ENCODE measurements around the gene STMN1. TPM values are rescaled to one million over a fixed set of nuclear protein-coding genes. Genes with fewer than 3 reads are reported as not detected.

The STMN1 gene
- total and polyA plus RNA-seq, 11 donors, result 21.1 to 95.2 (median 46.4) TPM

- ATAC-seq (no peak), DNase-seq (no peak)
- H3K27me3 ChIP-seq, result no peaks in the 10 kb centered on the region
- H3K9me3 ChIP-seq, result no peaks in the 10 kb centered on the region
- no peak for TF ChIP-seq POLR2A (IDR thresholded peaks at IDR 0.05)
- TF ChIP-seq, protein P1, sequence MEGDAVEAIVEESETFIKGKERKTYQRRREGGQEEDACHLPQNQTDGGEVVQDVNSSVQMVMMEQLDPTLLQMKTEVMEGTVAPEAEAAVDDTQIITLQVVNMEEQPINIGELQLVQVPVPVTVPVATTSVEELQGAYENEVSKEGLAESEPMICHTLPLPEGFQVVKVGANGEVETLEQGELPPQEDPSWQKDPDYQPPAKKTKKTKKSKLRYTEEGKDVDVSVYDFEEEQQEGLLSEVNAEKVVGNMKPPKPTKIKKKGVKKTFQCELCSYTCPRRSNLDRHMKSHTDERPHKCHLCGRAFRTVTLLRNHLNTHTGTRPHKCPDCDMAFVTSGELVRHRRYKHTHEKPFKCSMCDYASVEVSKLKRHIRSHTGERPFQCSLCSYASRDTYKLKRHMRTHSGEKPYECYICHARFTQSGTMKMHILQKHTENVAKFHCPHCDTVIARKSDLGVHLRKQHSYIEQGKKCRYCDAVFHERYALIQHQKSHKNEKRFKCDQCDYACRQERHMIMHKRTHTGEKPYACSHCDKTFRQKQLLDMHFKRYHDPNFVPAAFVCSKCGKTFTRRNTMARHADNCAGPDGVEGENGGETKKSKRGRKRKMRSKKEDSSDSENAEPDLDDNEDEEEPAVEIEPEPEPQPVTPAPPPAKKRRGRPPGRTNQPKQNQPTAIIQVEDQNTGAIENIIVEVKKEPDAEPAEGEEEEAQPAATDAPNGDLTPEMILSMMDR (IDR thresholded peaks at IDR 0.05), result no peak
- no peak overlapping the region for H3K27ac ChIP-seq
- H3K4me1 ChIP-seq, result peaks cover 4 to 30% (median 20%) of the 10 kb centered on the region in 12 donors
- intact Hi-C loops (cut with DNase I), result loop anchor here in 2 of 10 donors (10.0 kb wide), 2 partner anchors 252 to 262 kb away; partner anchors contain the start of genes C1orf232 (in 1 of the 2), FAM110D (in 1 of the 2) and ZNF593 (in 1 of the 2)
- H3K4me3 ChIP-seq, result no peak overlapping the region
- 89 to 93% (median 92%) methylated on average over 3 of the region's 3 CpGs for WGBS, 4 donors
- H3K36me3 ChIP-seq, result peaks cover 0 to 45% (median 36%) of the 10 kb centered on the region in 9 donors
These were observed 3.8 kb downstream of the STMN1 start for GRCh38 chr1:25902462-25902861.

- Histone ChIP-seq H3K36me3 (peaks cover 0 to 45% (median 36%) of the 10 kb centered on the region in 9 donors), H3K9me3 (no peaks in the 10 kb centered on the region), H3K4me3 (no peak overlapping the region), H3K27me3 (no peaks in the 10 kb centered on the region), H3K4me1 (peaks cover 0 to 26% (median 14%) of the 10 kb centered on the region in 12 donors), H3K27ac (no peak overlapping the region)
- 87 to 92% (median 90%) methylated on average over 5 of the region's 5 CpGs for WGBS, 4 donors
- intact Hi-C loops (cut with DNase I), result loop anchor here in 3 of 10 donors (2.0 to 10.0 kb wide), 3 partner anchors 101 to 265 kb away; partner anchors contain the start of genes C1orf232 (in 1 of the 3), FAM110D (in 1 of the 3) and ZNF593 (in 1 of the 3)
- ATAC-seq (no peak), DNase-seq (no peak)
- TF ChIP-seq POLR2A (IDR thresholded peaks at IDR 0.05), result no peak
- TF ChIP-seq, protein P1 (IDR thresholded peaks at IDR 0.05), result no peak
These were observed 6.0 kb downstream of the STMN1 start for GRCh38 chr1:25900219-25900618.

DNA sequence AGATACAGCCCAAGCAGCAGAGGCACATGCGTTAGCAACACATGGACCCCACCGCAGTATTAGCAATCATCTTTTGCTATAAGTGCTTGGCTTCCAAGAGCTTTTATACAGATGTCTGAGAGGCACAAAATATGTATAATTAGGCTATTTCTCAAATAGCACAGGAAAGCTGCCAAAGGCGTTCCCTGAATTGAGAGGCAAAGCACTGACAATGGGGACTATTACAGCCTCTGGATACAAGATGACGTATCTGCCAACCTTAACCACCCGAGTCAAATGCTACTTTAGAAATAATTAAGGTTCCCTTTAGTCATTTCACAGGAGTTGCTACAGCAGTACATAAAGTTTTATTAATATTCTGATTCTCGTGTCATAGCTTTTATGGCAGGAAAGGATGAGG, 6.4 kb downstream of the STMN1 start:
- H3K4me1 ChIP-seq, result peaks cover 0 to 26% (median 11%) of the 10 kb centered on the region in 12 donors
- peaks cover 0 to 45% (median 36%) of the 10 kb centered on the region in 9 donors for H3K36me3 ChIP-seq
- WGBS, 4 donors, result 91 to 92% (median 92%) methylated on average over 6 of the region's 6 CpGs
- intact Hi-C loops (cut with DNase I), result loop anchor here in 4 of 10 donors (2.0 to 10.0 kb wide), 4 partner anchors 101 to 268 kb away; partner anchors contain the start of genes C1orf232 (in 2 of the 4), ZNF593 (in 2 of the 4) and FAM110D (in 1 of the 4)
- H3K27ac ChIP-seq, result no peak overlapping the region
- DNase-seq, result no peak
- no peak overlapping the region for H3K4me3 ChIP-seq
- TF ChIP-seq, protein P1 (IDR thresholded peaks at IDR 0.05), result no peak
- no peak for TF ChIP-seq POLR2A (IDR thresholded peaks at IDR 0.05)
- no peaks in the 10 kb centered on the region for H3K9me3 ChIP-seq
- H3K27me3 ChIP-seq, result no peaks in the 10 kb centered on the region
- no peak for ATAC-seq

- Histone ChIP-seq H3K4me3 (no peak overlapping the region), H3K36me3 (peaks cover 0 to 44% (median 35%) of the 10 kb centered on the region in 9 donors), H3K27me3 (no peaks in the 10 kb centered on the region), H3K4me1 (peaks cover 0 to 14% (median 6%) of the 10 kb centered on the region in 12 donors), H3K27ac (no peak overlapping the region), H3K9me3 (no peaks in the 10 kb centered on the region)
- ATAC-seq (no peak), DNase-seq (no peak)
- WGBS, 4 donors, result 86 to 92% (median 90%) methylated on average over 11 of the region's 11 CpGs
- intact Hi-C loops (cut with DNase I), result loop anchor here in 1 of 10 donors (5.0 kb wide), 1 partner anchor 269 kb away; the partner anchor contains the start of genes C1orf232 and ZNF593
- TF ChIP-seq, protein P1 (IDR thresholded peaks at IDR 0.05), result no peak
- no peak for TF ChIP-seq POLR2A (IDR thresholded peaks at IDR 0.05)
These were observed 7.8 kb downstream of the STMN1 start for GRCh38 chr1:25898223-25899015.

Data from heart left ventricle (tissue), 16 donors.